Measurements from ENCODE around the gene MRPL23. TPM values are rescaled to one million over a fixed set of nuclear protein-coding genes. Genes with fewer than 3 reads are reported as not detected.

Gene MRPL23
- total and polyA plus RNA-seq, 2 of the 13 experiments (the other 11 are each of a cell fraction or from before 2014, with no cell fraction given): 67.8 to 123 TPM

DNA sequence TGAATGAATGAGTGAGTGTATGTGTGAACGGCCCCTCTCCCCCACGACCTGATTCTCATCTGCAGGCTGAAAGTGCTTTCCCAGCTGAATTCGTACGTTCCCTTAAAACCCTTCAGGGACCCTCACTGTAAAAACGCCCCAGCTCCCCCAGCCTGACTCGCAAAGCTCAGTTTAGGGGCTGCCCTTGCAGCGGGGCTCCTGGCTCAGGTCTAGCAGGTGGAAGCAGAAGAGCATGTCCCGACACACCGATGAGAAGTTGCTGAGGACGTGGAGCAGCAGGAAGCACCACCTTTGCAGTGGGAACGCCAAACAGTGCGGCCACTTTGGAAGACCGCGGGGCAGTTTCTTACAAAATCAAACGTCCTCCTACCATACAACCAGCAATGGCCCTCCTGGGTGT, 3.6 kb upstream of the MRPL23 start:
- H3K4me3 ChIP-seq (replicated peaks in 1 of 3; ENCODE audit: insufficient read depth in 1 of 3, low read depth in 2 of 3, low read length in 3 of 3): no peak overlapping the region
- 90% methylated on average over 2 of the region's 15 CpGs for WGBS (ENCODE audit: low lambda C conversion rate)
- H4K20me1 ChIP-seq (ENCODE audit: insufficient read depth, low read length): no peaks in the 10 kb centered on the region
- no peak overlapping the region for H3K27ac ChIP-seq (ENCODE audit: extremely low read length, insufficient read depth, low read length)
- no peak overlapping the region for H2AFZ ChIP-seq (ENCODE audit: low read length)
- TF ChIP-seq, protein P1, sequence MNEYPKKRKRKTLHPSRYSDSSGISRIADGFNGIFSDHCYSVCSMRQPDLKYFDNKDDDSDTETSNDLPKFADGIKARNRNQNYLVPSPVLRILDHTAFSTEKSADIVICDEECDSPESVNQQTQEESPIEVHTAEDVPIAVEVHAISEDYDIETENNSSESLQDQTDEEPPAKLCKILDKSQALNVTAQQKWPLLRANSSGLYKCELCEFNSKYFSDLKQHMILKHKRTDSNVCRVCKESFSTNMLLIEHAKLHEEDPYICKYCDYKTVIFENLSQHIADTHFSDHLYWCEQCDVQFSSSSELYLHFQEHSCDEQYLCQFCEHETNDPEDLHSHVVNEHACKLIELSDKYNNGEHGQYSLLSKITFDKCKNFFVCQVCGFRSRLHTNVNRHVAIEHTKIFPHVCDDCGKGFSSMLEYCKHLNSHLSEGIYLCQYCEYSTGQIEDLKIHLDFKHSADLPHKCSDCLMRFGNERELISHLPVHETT (CRISPR knock-in tag; conservative IDR thresholded peaks at IDR 0.05): no peak
- TF ChIP-seq SOX13 (IDR thresholded peaks at IDR 0.05) (no peak), SOX13 (CRISPR knock-in tag; conservative IDR thresholded peaks at IDR 0.05 in 1 of 2, IDR thresholded peaks at IDR 0.05 in 1 of 2) (no peak), ZNF547 (CRISPR knock-in tag; IDR thresholded peaks at IDR 0.05) (no peak), ZNF720 (CRISPR knock-in tag; IDR thresholded peaks at IDR 0.05) (no peak)
- H3K9ac ChIP-seq (ENCODE audit: insufficient read depth, low read depth, low read length): no peak overlapping the region
- in situ Hi-C loops (cut with HindIII; ENCODE audit: extremely low pct_ligation_motif_present, low pct_unique_long_range_greater_than_20kb): no loop called here
- FAIRE-seq: no peak
- no peak for ATAC-seq
- no peaks in the 10 kb centered on the region for H3K9me3 ChIP-seq (ENCODE audit: low read length)
- intact Hi-C loops (cut with micrococcal nuclease; ENCODE audit: unreplicated experiment): no loop called here
- ChIA-PET CTCF (ENCODE audit: low intra/inter-chr PET ratio, low total read pairs) (no interaction called here), POLR2A (no interaction called here)
- no peaks in the 10 kb centered on the region for H3K36me3 ChIP-seq (replicated peaks in 1 of 2; ENCODE audit: control insufficient read depth in 1 of 2, insufficient read depth in 2 of 2, low read length in 2 of 2)
- DNase-seq (ENCODE audit: low spot score): no peak
- no peaks in the 10 kb centered on the region for H3K79me2 ChIP-seq (ENCODE audit: insufficient read depth, low read length)
- peaks cover 1 to 19% of the 10 kb centered on the region in 2 experiments; a peak in 3 of 5 replicates for H3K27me3 ChIP-seq (ENCODE audit: control insufficient read depth in 1 of 2, insufficient read depth in 2 of 2, low read length in 2 of 2)
- no peak overlapping the region for H3K4me2 ChIP-seq (ENCODE audit: low read depth, low read length)
- BruUV-seq (replicated peaks): no TSS peak
- peaks cover 7% of the 10 kb centered on the region; the same call in 1 of the 2 replicates for H3K4me1 ChIP-seq (ENCODE audit: insufficient read depth, low read length)

DNA sequence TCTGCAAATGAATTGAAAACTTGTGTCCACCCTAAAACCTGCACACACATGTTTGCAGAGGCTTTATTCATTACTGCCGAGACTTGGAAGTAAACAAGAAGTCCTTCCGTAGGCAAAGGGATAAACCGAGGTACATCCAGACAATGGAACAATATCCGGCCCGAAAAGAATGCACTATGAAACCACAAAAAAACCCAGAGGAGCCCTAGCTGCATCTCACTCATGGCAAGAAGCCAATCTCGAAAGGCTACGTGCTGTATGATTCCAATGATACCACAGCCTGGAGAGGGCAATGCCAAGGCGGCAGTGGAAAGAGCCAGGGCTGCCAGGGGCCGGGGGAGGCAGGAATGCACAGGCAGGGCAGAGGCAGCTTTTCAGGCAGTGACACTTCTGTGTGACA, 3.2 kb upstream of the MRPL23 start:
- Histone ChIP-seq H3K4me1 (ENCODE audit: insufficient read depth, low read length) (peaks cover 7% of the 10 kb centered on the region; the same call in 1 of the 2 replicates), H3K36me3 (replicated peaks in 1 of 2; ENCODE audit: control insufficient read depth in 1 of 2, insufficient read depth in 2 of 2, low read length in 2 of 2) (no peaks in the 10 kb centered on the region), H3K27me3 (ENCODE audit: control insufficient read depth in 1 of 2, insufficient read depth in 2 of 2, low read length in 2 of 2) (peaks cover 0 to 15% of the 10 kb centered on the region in 2 experiments; a peak in 3 of 5 replicates), H3K27ac (ENCODE audit: extremely low read length, insufficient read depth, low read length) (no peak overlapping the region), H3K9ac (ENCODE audit: insufficient read depth, low read depth, low read length) (no peak overlapping the region), H3K4me3 (replicated peaks in 1 of 3; ENCODE audit: insufficient read depth in 1 of 3, low read depth in 2 of 3, low read length in 3 of 3) (no peak overlapping the region), H3K9me3 (ENCODE audit: low read length) (no peaks in the 10 kb centered on the region), H2AFZ (ENCODE audit: low read length) (no peak overlapping the region), H3K4me2 (ENCODE audit: low read depth, low read length) (no peak overlapping the region), H4K20me1 (ENCODE audit: insufficient read depth, low read length) (no peaks in the 10 kb centered on the region), H3K79me2 (ENCODE audit: insufficient read depth, low read length) (no peaks in the 10 kb centered on the region)
- BruUV-seq (replicated peaks): no TSS peak
- FAIRE-seq: no peak
- DNase-seq (ENCODE audit: low spot score): no peak
- in situ Hi-C loops (cut with HindIII; ENCODE audit: extremely low pct_ligation_motif_present, low pct_unique_long_range_greater_than_20kb) (no loop called here), intact Hi-C loops (cut with micrococcal nuclease; ENCODE audit: unreplicated experiment) (no loop called here)
- ChIA-PET CTCF (ENCODE audit: low intra/inter-chr PET ratio, low total read pairs) (no interaction called here), POLR2A (no interaction called here)
- 29% methylated on average over 9 of the region's 9 CpGs for WGBS (ENCODE audit: low lambda C conversion rate)
- no peak for ATAC-seq
- TF ChIP-seq EED (CRISPR knock-in tag; IDR thresholded peaks at IDR 0.05): no peak
- TF ChIP-seq, protein P2, sequence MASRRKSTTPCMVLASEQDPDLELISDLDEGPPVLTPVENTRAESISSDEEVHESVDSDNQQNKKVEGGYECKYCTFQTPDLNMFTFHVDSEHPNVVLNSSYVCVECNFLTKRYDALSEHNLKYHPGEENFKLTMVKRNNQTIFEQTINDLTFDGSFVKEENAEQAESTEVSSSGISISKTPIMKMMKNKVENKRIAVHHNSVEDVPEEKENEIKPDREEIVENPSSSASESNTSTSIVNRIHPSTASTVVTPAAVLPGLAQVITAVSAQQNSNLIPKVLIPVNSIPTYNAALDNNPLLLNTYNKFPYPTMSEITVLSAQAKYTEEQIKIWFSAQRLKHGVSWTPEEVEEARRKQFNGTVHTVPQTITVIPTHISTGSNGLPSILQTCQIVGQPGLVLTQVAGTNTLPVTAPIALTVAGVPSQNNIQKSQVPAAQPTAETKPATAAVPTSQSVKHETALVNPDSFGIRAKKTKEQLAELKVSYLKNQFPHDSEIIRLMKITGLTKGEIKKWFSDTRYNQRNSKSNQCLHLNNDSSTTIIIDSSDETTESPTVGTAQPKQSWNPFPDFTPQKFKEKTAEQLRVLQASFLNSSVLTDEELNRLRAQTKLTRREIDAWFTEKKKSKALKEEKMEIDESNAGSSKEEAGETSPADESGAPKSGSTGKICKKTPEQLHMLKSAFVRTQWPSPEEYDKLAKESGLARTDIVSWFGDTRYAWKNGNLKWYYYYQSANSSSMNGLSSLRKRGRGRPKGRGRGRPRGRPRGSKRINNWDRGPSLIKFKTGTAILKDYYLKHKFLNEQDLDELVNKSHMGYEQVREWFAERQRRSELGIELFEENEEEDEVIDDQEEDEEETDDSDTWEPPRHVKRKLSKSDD (CRISPR knock-in tag; IDR thresholded peaks at IDR 0.05; ENCODE audit: low read depth): no peak
- TF ChIP-seq ZNF430 (CRISPR knock-in tag; IDR thresholded peaks at IDR 0.05): no peak
- TF ChIP-seq, protein P3, sequence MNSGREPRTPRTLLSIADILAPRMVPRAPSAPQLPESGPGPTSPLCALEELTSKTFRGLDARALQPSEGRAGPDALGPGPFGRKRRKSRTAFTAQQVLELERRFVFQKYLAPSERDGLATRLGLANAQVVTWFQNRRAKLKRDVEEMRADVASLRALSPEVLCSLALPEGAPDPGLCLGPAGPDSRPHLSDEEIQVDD (CRISPR knock-in tag; IDR thresholded peaks at IDR 0.05; ENCODE audit: borderline replicate concordance): no peak
- TF ChIP-seq, protein P4, sequence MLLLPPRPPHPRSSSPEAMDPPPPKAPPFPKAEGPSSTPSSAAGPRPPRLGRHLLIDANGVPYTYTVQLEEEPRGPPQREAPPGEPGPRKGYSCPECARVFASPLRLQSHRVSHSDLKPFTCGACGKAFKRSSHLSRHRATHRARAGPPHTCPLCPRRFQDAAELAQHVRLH (CRISPR knock-in tag; IDR thresholded peaks at IDR 0.05; ENCODE audit: borderline replicate concordance, low read depth): no peak
- TF ChIP-seq GZF1 (CRISPR knock-in tag; IDR thresholded peaks at IDR 0.05): no peak
- no peak for TF ChIP-seq KDM5A (IDR thresholded peaks at IDR 0.05; ENCODE audit: borderline replicate concordance, low read length)
- no peak for TF ChIP-seq TAF1 (CRISPR knock-in tag; IDR thresholded peaks at IDR 0.05)

Data from HepG2 (cell line).